ENCODE measurements around the gene SPOCK3. TPM values are rescaled to one million over a fixed set of nuclear protein-coding genes. Genes with fewer than 3 reads are reported as not detected.

Gene SPOCK3
- total and polyA plus RNA-seq, 12 donors = 0.08 to 0.53 (median 0.37) TPM; not detected in 9

- H3K4me1 ChIP-seq = no peaks in the 10 kb centered on the region
- intact Hi-C loops (cut with DNase I) = no loop called here
- no peak overlapping the region for H3K4me3 ChIP-seq
- TF ChIP-seq CTCF (IDR thresholded peaks at IDR 0.05) = no peak
- no peaks in the 10 kb centered on the region for H3K27me3 ChIP-seq
- ATAC-seq (no peak), DNase-seq (no peak)
- H3K9me3 ChIP-seq = peaks cover 0 to 57% (median 0%) of the 10 kb centered on the region in 11 donors
- H3K36me3 ChIP-seq = no peaks in the 10 kb centered on the region
- H3K27ac ChIP-seq = no peak overlapping the region
- WGBS, 2 donors = 89 to 93% methylated on average over 1 of the region's 1 CpG
These were observed 395.2 kb downstream of the SPOCK3 start for GRCh38 chr4:166838975-166839614.

- no peak for ATAC-seq
- Histone ChIP-seq H3K27me3 (no peaks in the 10 kb centered on the region), H3K4me1 (no peaks in the 10 kb centered on the region), H3K9me3 (peaks cover 0 to 56% (median 0%) of the 10 kb centered on the region in 11 donors), H3K36me3 (no peaks in the 10 kb centered on the region), H3K4me3 (no peak overlapping the region), H3K27ac (no peak overlapping the region)
- DNase-seq = no peak
- 82 to 89% methylated on average over 1 of the region's 1 CpG for WGBS, 2 donors
- intact Hi-C loops (cut with DNase I) = no loop called here
- TF ChIP-seq CTCF (IDR thresholded peaks at IDR 0.05) = no peak
These were observed 397.4 kb downstream of the SPOCK3 start for GRCh38 chr4:166836865-166837264.

GRCh38 chr4:166827629-166828028, 406.7 kb downstream of the SPOCK3 start:
- WGBS, 2 donors = 69 to 84% methylated on average over 1 of the region's 1 CpG
- no peak for TF ChIP-seq CTCF (IDR thresholded peaks at IDR 0.05)
- DNase-seq = no peak
- H3K4me1 ChIP-seq = no peaks in the 10 kb centered on the region
- no peaks in the 10 kb centered on the region for H3K36me3 ChIP-seq
- no peak overlapping the region for H3K4me3 ChIP-seq
- H3K27me3 ChIP-seq = no peaks in the 10 kb centered on the region
- H3K9me3 ChIP-seq = peaks cover 0 to 14% (median 0%) of the 10 kb centered on the region in 11 donors
- intact Hi-C loops (cut with DNase I) = no loop called here
- H3K27ac ChIP-seq = no peak overlapping the region
- no peak for ATAC-seq

GRCh38 chr4:166827167-166827566, 407.1 kb downstream of the SPOCK3 start:
- H3K27me3 ChIP-seq = no peaks in the 10 kb centered on the region
- peaks cover 0 to 12% (median 0%) of the 10 kb centered on the region in 11 donors for H3K9me3 ChIP-seq
- no peak overlapping the region for H3K27ac ChIP-seq
- ATAC-seq = no peak
- 11 to 15% methylated on average over 1 of the region's 1 CpG for WGBS, 2 donors
- no peak overlapping the region for H3K4me3 ChIP-seq
- H3K4me1 ChIP-seq = no peaks in the 10 kb centered on the region
- intact Hi-C loops (cut with DNase I) = no loop called here
- DNase-seq = no peak
- TF ChIP-seq CTCF (IDR thresholded peaks at IDR 0.05) = no peak
- no peaks in the 10 kb centered on the region for H3K36me3 ChIP-seq
